Measurements from ENCODE around the gene LDLRAD4.

Gene LDLRAD4

DNA sequence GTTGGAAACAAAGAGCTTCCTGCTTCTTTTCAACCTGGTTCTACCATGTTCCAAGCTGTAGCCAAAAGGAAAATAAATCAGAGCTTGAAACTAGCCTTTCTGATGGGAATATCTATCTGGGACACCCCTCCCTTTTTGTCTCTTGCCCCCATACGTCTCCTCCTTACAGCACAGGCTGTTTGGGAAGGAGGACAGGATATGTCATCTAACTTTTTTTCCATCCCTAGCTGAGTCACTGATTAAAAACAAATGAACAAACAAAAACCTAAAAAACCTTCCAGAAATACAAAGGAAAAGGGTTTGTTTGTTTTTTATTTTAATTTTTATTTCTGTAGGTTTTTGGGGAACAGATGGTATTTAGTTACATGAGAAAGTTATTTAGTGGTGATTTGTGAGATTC is 356.2 kb downstream of the LDLRAD4 start:
- no peak for DNase-seq (ENCODE audit: low spot score)

DNA sequence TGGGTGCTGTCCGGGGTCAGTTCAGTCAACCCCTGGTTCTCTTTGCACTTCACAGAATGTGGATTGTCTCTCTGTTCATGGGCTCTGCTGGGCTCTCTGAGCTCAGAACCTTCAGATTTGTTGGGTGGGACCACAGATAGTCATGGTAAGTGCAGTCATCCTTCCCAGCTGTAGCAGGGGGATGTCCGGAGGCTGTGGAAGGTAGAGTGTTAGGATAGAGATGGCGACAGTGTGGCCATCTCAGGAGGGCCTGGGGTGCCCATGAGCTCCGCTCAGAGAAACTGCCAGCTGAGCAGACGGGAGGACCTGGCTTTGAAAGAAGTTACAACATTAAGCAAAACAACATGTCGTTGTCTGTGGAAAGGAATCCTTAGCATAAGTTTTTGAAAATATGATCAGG is 358.0 kb downstream of the LDLRAD4 start:
- DNase-seq (ENCODE audit: low spot score): no peak

DNA sequence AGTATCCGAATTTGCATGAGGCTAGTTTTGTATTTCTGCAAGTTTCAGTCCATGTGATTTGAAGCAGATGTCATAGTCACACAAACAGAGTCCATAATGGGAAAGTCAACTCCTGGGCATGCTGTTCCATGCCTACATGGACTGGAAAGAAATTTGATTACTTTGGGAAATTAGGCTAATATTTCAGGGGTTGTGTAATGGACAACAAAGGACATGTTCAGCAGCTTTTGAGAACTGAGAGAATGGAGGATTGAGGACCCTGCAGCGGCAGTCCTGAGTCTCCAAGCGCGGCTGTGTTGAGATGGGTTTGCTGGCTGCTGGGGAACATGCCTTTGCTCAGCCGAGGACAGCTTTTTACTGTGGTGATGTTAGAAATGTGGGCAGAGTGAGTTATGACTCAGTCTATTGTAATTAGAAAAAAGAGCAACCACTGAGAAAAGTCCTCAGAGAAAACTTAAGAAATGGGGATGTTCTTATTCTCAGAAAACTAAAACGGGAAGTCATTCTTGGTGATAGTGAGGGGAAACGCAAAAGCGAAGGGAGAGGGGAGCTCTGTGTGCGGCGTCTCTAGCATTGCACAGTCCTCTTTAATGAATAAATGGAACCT is 358.6 kb downstream of the LDLRAD4 start:
- DNase-seq (ENCODE audit: low spot score): no peak

DNA sequence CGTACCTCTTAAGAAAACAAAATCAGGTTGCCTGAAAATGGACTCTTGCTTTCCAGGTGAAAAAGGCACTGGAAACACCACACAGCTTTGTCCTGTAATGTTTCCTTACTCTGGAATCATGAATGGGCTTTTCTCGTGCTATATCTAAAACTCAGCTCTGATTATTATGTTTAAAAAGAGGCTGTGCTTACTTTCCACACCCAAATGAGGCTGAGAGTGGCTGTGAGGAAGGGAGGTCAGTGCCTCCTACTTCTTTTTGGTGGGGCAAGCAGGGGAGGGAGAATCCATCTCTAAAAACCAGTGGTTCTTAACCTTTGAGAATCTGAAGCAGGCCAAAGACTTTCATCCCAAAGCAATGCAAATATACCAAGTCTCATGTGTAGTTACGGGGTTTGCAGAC is 359.2 kb downstream of the LDLRAD4 start:
- no peak for DNase-seq (ENCODE audit: low spot score)

DNA sequence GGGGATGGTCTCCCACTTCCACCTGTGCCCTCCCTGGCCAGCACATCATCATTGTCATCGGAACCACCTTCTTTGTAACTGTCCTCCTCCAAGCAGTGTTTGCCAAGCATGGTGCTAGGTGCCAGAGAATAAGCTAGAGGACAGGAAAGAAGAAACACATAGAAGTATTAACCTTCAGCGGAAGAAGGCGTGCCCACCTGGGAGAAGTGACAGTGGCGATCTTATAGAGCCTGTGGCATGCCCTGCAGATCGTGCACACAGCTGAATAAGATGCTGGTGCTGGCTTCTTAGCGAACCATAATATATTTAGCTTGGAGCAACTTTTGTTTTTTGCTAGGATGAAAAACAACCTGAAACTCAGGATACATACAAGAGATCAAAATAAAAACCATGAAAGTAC is 359.8 kb downstream of the LDLRAD4 start:
- no peak for DNase-seq (ENCODE audit: low spot score)

DNA sequence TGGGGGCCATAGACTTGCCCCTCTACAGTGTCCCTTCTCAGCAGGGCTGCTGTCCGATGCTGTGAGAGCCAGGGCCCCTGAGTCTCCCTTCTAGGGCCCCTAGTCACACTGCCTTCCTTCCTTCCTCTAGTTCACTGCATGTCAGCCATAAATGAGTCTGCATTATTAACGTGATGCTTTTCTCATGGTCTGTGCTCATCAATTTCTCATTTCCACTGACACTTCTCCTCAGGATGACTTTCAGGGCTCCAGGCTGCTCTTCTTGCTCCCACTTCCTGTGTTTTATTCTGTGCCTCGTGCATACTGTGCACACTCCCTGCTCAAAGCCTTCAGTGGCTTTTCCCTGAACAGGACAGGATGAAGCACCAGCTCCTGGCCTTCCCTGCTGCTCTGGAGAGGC is 361.3 kb downstream of the LDLRAD4 start:
- no peak for DNase-seq (ENCODE audit: low spot score)

DNA sequence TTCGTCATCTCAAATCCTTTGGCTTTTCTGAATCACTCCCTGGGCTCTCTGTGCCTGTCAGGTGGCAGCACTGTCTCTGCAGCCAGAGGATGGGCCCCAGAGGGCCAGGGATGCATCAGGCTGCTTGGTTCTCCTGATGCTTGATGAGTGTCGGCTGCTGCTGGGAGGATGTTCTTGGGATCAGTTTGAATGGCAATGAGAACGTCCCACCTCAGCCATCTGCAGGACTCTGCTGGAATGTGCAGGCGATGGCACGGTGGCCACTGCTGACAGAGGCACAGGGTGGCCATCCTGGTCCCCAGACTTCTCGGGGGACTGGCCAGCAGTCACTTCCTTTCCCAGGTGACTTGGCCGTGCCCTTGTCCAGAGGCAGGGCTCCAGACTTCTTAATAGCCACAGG is 361.8 kb downstream of the LDLRAD4 start:
- no peak for DNase-seq (ENCODE audit: low spot score)

DNA sequence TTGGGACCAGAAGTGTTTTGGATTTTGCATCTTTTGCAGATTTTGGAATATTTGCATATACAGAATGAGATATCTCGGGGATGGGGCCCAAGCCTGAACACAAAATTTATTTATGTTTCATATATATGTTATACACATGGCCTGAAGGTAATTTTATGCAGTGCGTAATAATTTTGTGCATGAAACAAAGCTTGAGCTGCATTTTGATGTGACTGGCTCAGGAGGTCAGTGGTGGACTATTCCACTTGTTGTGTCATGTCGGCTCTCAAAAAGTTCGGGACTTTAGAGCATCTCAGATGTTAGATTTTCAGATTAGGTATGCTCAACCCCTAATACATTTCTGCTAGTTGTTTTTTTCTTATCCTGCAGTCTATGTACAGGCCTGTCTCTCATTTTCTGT is 362.4 kb downstream of the LDLRAD4 start:
- no peak for DNase-seq (ENCODE audit: low spot score)

DNA sequence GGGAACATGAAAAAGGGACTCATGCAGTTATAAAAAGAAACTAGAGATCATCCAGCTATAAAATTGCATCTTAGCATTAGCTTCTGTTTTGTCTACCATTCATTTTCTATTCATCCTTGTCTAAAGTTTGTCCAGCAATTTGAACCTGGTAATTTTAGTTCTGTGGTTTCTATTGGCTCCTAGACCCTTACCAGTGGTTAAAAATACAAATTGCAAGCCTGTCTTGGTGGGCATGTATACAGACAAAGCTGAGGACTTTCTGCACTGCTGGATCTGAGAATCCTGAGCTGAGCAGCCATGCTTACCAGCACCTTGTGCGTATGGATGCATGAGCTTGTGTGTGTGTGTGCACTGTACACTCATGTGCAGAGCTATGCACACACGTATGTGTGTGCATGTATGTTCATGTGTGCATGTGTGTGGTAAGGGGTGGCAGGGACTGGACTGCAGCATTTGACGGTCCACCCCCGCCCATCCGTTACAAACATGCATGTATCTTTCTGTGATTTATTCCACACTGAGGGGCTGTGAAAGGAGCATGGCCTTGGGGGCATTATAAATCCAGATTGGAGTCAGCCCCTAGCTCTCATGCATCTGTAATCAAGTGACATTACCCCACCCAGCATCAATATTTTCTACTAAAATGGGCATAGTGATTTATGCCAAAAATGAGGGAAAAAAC is 363.1 kb downstream of the LDLRAD4 start:
- DNase-seq (ENCODE audit: low spot score): no peak

DNA sequence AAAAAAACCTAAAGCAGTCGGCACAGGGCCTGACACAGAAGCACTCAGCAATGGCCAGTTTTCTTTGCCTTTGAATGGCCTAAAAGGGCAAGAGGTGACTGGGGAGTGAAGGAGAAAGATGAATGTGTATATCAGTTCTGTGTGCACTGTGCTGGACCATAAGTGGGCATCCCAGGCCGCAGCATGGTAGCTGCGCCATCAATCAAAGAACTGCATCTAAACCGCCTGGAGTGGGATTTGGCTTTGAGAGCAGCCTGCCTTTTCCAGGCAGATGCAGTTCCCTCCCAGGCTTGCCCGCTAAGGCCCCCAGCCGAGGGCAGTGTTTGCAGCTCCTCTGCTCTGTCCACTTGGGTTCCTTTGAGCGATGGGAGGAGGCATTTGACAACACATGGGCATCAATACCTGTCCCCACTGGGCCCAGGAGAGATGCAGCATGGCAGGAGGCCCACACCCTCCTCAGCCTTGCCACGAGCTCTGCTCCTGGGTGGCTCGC is 363.7 kb downstream of the LDLRAD4 start:
- DNase-seq (ENCODE audit: low spot score): no peak

DNA sequence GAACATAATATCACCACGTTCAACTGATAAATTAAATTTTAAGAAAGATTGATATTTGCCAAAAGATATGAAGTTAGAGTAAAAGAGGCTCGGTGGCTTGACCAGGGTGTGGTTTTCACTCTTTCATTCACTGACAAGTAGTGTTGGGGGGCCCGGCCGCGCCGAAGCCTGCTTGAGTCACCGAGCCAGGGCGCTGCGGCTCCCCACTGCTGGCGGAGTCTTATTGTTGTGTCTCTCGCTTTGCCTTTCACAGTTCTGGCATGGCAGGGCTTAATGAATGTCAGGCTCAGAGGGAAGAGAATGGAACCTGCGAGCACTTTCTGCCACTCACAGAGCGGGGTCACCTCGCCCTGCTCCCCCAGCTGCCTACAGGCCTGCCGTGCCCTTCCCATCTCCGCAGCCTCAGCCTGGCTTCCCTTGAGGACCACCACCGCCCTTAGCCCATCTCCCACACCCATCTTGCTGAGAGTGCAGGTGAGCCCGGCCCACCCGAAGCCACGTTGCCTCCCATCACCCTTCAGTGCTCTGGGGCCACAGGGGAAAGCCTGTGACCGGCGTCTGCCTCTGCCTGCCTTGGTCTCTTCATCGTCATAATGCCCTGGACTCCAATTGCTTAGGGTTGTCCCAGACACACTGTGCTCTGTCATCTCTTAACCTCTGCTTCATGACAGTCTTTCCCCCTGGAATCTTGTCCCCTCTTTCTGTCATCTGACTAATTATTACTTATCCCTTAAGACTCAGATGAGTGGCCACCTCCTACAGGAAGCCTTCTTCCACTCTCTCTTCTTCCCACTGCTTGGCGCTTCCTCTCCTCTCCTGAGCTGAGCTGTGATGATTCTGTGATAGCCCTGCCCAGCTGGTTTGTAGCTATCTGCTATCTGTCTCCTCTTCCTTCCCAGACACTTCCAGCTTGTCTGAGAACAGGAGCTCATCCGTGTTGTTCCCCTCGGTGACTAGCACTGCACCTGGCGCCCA is 365.3 kb downstream of the LDLRAD4 start:
- no peak for DNase-seq (ENCODE audit: low spot score)

DNA sequence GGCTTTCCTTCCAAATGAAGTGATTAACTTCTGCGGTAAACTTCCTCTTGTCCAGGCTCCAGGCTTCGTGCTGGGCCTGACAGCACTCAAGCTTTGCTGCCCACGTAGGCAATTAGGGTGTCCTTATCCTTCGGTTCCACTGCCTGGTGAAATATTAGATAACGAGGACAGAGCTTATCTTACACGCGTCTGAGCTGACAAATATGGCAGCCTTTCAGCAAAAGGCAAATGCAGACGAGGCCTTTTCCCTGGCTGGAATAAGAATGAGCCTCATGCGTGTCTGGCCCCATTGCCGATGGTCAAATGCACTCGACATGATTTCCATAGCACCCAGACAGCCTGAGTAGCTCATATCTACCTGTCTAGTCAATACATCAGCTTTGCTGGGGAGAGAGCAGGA is 366.3 kb downstream of the LDLRAD4 start:
- no peak for DNase-seq (ENCODE audit: low spot score)

DNA sequence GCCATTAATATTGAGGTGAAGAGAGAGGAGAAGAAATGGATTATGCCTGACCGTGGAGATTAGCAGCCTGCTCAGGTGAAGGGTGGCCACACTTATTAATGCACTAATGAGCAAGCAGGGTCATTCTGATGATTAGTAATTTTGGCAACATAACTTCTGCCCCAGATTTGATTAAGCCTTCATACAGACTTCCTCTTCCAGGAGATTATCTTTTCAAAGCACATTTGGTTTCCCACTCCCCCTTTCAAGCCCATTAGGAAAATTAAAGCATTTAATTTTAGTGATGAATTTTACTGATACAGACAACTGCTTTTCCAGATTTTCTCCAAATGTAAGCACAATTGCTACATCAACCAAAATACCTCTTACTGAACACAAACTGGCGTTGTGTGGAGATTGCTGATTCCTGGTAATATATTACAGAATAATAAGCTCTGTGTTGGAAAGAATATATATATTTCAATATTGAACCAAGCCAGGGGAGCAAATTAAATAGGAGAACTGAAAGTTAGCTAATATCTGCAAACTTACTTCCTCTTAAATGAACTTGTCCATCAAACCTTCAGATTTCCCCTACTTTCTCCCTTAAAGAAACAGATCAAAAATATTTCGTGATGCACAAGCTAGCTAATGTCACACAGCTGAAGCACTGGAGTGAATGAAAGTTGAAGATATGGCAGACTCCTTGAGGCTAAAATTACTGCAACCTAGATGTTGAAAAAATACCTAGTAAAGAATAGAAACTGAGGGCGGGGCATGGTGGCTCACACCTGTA is 367.0 kb downstream of the LDLRAD4 start:
- no peak for DNase-seq (ENCODE audit: low spot score)

DNA sequence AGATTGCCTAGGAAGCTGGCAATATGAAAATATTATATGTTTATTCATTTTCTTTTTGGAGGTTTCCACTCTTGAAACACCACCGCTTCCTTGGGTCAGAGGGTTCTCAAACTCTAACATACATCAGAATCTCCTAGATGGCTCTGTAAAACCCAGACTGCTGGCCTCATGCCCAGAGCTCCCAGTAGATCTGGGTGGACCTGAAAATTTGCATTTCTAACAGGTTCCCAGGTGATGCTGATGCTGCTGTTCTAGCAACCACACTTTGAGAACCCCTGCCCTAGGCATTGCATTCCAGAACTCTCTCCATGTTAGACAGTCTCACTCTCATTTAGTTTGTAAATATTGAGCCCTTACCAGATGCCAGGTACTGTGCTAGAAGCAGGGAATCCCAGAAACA is 368.4 kb downstream of the LDLRAD4 start:
- no peak for DNase-seq (ENCODE audit: low spot score)

DNA sequence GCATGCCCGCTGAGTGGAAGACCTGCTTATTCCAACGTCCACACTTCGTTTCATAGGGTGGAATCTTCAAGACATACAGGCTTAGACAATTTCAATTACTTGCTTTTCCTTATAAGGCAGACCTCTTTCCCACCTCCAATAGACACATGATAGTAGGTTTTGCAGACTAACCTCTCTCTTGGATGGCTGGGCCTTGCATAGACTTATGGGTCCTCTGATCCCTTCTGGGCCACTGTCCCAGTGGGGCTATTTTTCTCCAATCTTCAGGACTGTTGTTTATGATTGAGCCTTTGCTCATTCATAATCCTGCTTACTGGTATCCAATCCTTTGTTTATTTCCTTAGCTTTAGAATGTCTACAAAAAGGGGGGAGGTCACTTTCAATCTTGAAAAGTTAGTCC is 368.9 kb downstream of the LDLRAD4 start:
- DNase-seq (ENCODE audit: low spot score): no peak

DNA sequence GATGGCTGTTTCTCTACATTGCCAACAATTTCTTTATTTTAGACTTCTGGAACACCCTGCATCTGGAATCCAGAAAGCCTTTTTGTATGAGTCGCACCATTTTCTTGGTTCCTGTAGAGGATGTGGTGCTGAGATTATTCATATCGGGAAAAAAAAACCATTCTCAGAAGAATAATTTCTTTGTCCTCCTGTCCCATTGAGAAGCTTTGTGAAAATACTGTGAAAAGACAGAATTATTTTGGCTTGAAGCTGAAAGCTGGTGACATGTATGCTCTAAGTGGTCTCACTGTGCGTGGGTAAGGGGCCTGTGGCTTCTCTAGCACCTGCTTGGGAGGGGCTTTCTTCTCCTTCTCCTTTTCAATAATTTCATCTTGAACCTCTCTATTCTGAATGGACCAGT is 369.4 kb downstream of the LDLRAD4 start:
- no peak for DNase-seq (ENCODE audit: low spot score)

DNA sequence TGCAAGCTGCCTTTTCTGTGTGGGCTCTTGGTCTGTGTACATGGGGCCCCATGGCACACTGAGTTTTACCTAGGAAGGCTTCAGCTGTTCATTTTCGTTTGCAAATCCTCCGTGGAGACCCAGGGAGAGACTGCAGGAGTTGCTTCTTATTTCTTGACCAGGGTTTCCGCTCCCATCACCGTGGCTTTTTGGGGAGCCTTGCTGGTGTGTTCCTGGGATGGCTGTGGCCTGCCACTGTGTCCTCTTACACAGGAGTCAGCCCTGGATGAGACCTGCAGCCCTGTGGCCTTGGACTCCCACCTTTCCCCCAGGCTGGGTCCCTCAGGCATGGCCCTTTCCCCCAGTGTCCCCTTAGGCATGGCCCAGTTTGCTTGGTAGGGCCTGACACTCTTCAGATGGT is 370.8 kb downstream of the LDLRAD4 start:
- no peak for DNase-seq (ENCODE audit: low spot score)

DNA sequence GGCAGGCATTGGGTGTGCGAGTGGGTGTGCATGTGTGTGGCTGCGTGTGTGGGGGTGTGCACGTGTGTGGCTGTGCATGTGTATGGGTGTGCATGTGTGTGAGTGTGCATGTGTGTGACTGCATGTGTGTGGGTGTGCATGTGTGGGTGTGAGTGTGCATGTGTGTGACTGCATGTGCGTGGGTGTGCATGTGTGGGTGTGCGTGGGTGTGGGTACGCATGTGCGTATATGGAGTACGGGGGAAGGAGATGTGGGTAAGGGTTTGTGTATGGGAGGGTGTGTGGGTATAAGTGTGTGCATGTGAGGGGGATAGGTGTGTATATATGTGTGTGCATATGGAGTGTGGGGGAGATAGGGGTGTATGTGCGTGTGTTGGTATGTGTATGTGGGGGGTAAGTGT is 371.4 kb downstream of the LDLRAD4 start:
- no peak for DNase-seq (ENCODE audit: low spot score)

DNA sequence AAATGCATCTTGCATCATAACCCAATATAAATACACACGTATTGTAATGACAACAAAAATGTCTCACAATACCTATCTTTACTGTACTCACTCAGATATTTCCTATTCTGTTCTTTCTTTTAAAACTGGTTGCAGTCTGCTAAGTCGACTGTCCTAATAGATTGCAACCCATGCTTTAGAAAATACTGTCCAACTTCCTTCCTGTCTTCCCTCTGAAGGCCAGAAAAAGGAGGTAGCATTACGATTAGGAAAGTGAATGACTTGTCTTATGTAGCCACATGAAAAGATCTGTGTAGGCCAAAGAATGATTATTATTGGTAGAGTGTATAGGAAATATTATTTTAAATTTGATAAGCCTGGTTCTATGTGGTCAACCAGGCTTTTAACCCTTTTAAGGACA is 373.7 kb downstream of the LDLRAD4 start:
- no peak for DNase-seq (ENCODE audit: low spot score)

DNA sequence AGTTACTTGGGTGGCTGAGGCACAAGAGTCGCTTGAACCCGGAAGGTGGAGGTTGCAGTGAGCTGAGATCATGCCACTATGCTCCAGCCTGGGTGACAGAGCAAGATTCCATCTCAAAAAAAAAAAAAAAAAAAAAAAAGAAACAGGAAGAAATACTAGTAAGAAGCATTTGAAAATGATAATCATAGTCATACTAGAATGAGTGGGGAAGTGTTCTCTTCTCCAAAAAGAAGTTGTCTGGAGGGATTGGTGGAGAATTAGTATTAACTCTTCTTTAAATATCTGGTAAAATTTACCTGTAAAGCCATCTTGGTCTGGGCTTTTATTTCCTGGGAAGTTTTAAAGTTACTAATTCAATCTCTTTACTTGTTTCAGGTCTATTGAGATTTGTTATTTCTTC is 376.0 kb downstream of the LDLRAD4 start:
- no peak for DNase-seq (ENCODE audit: low spot score)

DNA sequence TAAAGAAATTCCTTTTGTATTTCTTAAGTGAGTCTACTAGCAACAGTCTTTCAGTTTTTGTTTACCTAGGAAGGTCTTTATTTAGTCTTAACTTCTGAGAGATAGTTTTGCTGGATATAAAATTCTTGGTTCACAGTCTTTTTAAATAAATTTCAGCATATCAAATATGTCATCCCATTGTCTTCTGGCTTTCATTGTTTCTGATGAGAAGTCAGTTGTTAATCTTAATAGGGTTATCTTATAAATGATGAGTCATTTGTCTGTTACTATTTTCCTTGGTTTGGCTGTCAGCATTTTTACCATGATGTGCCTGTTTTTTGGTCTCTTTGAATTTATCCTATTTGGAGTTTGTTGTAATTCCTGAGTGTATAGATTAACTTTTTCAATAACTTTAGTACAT is 378.5 kb downstream of the LDLRAD4 start:
- DNase-seq (ENCODE audit: low spot score): peak; percentile 34

DNA sequence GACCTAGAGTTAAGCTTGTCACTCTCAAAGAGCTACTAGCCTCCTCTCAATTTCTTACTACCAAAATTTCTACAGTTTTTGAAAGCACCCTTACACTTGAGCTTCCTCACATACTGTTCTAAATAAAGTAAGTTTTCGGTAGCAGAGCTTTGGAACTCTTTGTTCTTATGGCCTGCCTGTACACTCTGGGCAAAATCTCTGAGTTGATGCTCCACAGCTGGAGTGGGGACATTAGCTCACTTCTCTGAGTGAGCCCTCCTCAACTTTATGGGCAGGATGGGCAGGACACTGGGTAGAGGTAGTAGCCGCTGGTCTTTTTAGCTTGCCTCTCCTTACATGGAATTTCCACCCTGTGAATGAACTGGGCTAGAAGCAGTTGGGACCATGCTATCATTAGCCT is 380.0 kb downstream of the LDLRAD4 start:
- DNase-seq (ENCODE audit: low spot score): no peak

Data from RKO (cell line).